ENCODE results near the gene FAM151B. TPM values are rescaled to one million over a fixed set of nuclear protein-coding genes. Genes with fewer than 3 reads are reported as not detected.

FAM151B gene
- polyA plus RNA-seq, 1 experiment: 4.6 TPM

- Histone ChIP-seq H3K9me3 (ENCODE audit: control insufficient read depth, insufficient read depth, low read length) (no peaks in the 10 kb centered on the region), H3K4me3 (ENCODE audit: low read depth, low read length) (no peak overlapping the region), H3K27ac (ENCODE audit: low read depth, low read length) (no peak overlapping the region), H3K27me3 (ENCODE audit: control insufficient read depth, insufficient read depth, low read length) (no peaks in the 10 kb centered on the region)
- TF ChIP-seq CTCF (IDR thresholded peaks at IDR 0.05; ENCODE audit: low read depth, low read length): no peak
- no peak for DNase-seq (ENCODE audit: low read depth, low spot score)
- POLR2A ChIA-PET: no interaction called here
- CTCF ChIA-PET: no interaction called here
Measured at GRCh38 chr5:80508844-80509243, 20.9 kb downstream of the FAM151B start.

- ChIA-PET CTCF (no interaction called here), POLR2A (no interaction called here)
- no peak for TF ChIP-seq CTCF (IDR thresholded peaks at IDR 0.05; ENCODE audit: low read depth, low read length)
- Histone ChIP-seq H3K27me3 (ENCODE audit: control insufficient read depth, insufficient read depth, low read length) (no peaks in the 10 kb centered on the region), H3K9me3 (ENCODE audit: control insufficient read depth, insufficient read depth, low read length) (no peaks in the 10 kb centered on the region), H3K27ac (ENCODE audit: low read depth, low read length) (no peak overlapping the region), H3K4me3 (ENCODE audit: low read depth, low read length) (no peak overlapping the region)
- DNase-seq (ENCODE audit: low read depth, low spot score): no peak
Measured at GRCh38 chr5:80509362-80509761, 21.5 kb downstream of the FAM151B start.

- Histone ChIP-seq H3K27ac (ENCODE audit: low read depth, low read length) (no peak overlapping the region), H3K27me3 (ENCODE audit: control insufficient read depth, insufficient read depth, low read length) (no peaks in the 10 kb centered on the region), H3K9me3 (ENCODE audit: control insufficient read depth, insufficient read depth, low read length) (no peaks in the 10 kb centered on the region), H3K4me3 (ENCODE audit: low read depth, low read length) (no peak overlapping the region)
- no peak for TF ChIP-seq CTCF (IDR thresholded peaks at IDR 0.05; ENCODE audit: low read depth, low read length)
- POLR2A ChIA-PET: no interaction called here
- peak; percentile 46 for DNase-seq (ENCODE audit: low read depth, low spot score)
- CTCF ChIA-PET: no interaction called here
Measured at GRCh38 chr5:80516826-80517225, 28.9 kb downstream of the FAM151B start.

- TF ChIP-seq CTCF (IDR thresholded peaks at IDR 0.05; ENCODE audit: low read depth, low read length): no peak
- H3K27me3 ChIP-seq (ENCODE audit: control insufficient read depth, insufficient read depth, low read length): no peaks in the 10 kb centered on the region
- CTCF ChIA-PET: no interaction called here
- H3K4me3 ChIP-seq (ENCODE audit: low read depth, low read length): no peak overlapping the region
- H3K27ac ChIP-seq (ENCODE audit: low read depth, low read length): no peak overlapping the region
- POLR2A ChIA-PET: no interaction called here
- no peak for DNase-seq (ENCODE audit: low read depth, low spot score)
- no peaks in the 10 kb centered on the region for H3K9me3 ChIP-seq (ENCODE audit: control insufficient read depth, insufficient read depth, low read length)
Measured at GRCh38 chr5:80540691-80541090, 52.8 kb downstream of the FAM151B start.

GRCh38 chr5:80541392-80541791 is 53.5 kb downstream of the FAM151B start:
- DNase-seq (ENCODE audit: low read depth, low spot score): no peak
- TF ChIP-seq CTCF (IDR thresholded peaks at IDR 0.05; ENCODE audit: low read depth, low read length): no peak
- ChIA-PET CTCF (no interaction called here), POLR2A (no interaction called here)
- Histone ChIP-seq H3K27ac (ENCODE audit: low read depth, low read length) (no peak overlapping the region), H3K27me3 (ENCODE audit: control insufficient read depth, insufficient read depth, low read length) (no peaks in the 10 kb centered on the region), H3K4me3 (ENCODE audit: low read depth, low read length) (no peak overlapping the region), H3K9me3 (ENCODE audit: control insufficient read depth, insufficient read depth, low read length) (no peaks in the 10 kb centered on the region)
